ENCODE measurements around the gene CEACAM19. TPM values are rescaled to one million over a fixed set of nuclear protein-coding genes. Genes with fewer than 3 reads are reported as not detected.
"Not testable (repeated sequence)": the region's sequence is repeated elsewhere in the genome, so short reads cannot be mapped to it uniquely, and the experiment has no call there.

CEACAM19 gene, protein sequence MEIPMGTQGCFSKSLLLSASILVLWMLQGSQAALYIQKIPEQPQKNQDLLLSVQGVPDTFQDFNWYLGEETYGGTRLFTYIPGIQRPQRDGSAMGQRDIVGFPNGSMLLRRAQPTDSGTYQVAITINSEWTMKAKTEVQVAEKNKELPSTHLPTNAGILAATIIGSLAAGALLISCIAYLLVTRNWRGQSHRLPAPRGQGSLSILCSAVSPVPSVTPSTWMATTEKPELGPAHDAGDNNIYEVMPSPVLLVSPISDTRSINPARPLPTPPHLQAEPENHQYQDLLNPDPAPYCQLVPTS
- 1.0 TPM for polyA plus RNA-seq (2013, experiment 1 of 2)
- 1.3 TPM for polyA plus RNA-seq (2013, experiment 2 of 2)

DNA sequence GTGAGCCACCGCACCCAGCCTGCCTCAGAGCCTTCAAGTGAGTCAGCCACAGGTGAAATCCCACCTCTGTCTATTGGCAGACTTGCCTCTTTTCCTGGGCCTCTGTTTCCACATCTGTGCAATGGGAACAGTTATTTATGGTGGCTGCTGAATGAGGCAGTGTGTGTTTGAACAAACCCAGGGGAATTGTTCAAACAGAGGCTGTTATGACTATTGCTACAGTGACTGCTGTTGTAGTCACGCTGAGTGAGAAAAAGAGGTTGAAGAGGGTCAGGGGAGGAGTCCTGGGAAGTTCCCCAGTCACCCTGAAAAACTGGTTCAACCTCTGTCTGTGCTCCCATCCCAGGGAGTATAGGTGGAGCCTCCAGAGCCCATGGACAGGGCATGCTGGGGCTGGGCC is at the start of gene CEACAM19:
Gene CEACAM19, plus strand, starts transcription at position 83 of the 400 bp plus-strand sequence. CDS start 450 bp downstream, outside the sequence.
- no peaks in the 10 kb centered on the region for H3K36me3 ChIP-seq (ENCODE audit: insufficient read depth, low read length)
- no peaks in the 10 kb centered on the region for H3K27me3 ChIP-seq (ENCODE audit: insufficient read depth, low read length)
- no peak within 1 kb of the TSS for H3K4me3 ChIP-seq (ENCODE audit: low read length)
- H3K9ac ChIP-seq (ENCODE audit: low read depth, low read length): no peak within 1 kb of the TSS
- WGBS: 91% methylated on average over 2 of the region's 2 CpGs
- H3K4me1 ChIP-seq (ENCODE audit: insufficient read depth, low read length): no peaks in the 10 kb centered on the region
- no peak within 1 kb of the TSS for H3K27ac ChIP-seq (ENCODE audit: low read depth, low read length)
- no peaks in the 10 kb centered on the region for H3K9me3 ChIP-seq (ENCODE audit: insufficient read depth, low read depth, low read length)

GRCh38 chr19:44623080-44623479 is 48.2 kb upstream of the CEACAM19 start:
- Histone ChIP-seq H3K27me3 (ENCODE audit: insufficient read depth, low read length) (no peaks in the 10 kb centered on the region), H3K4me1 (ENCODE audit: insufficient read depth, low read length) (no peaks in the 10 kb centered on the region), H3K9me3 (ENCODE audit: insufficient read depth, low read depth, low read length) (no peaks in the 10 kb centered on the region), H3K27ac (ENCODE audit: low read depth, low read length) (no peak overlapping the region), H3K36me3 (ENCODE audit: insufficient read depth, low read length) (no peaks in the 10 kb centered on the region), H3K9ac (ENCODE audit: low read depth, low read length) (no peak overlapping the region), H3K4me3 (ENCODE audit: low read length) (no peak overlapping the region)
- 85% methylated on average over 5 of the region's 5 CpGs for WGBS

DNA sequence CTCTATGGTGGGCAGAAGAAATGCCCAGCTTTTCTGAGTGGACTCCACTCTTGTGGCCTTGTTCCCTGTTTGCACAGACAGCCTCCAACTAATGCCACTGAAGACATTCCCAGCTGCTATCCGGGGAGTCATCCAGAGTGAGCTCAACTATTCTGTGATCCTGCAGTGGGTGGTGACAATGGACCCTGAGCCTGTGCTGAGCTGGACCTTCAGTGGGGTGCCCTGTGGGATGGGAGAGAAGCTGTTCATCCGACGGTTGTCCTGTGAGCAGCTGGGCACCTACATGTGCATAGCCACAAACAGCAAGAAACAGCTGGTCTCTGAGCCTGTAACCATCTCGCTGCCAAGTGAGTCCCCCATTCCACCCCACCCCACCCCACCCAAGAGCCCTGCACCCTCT is 47.7 kb upstream of the CEACAM19 start:
- H3K27ac ChIP-seq (ENCODE audit: low read depth, low read length): no peak overlapping the region
- H3K4me1 ChIP-seq (ENCODE audit: insufficient read depth, low read length): no peaks in the 10 kb centered on the region
- WGBS: 90% methylated on average over 4 of the region's 4 CpGs
- H3K9me3 ChIP-seq (ENCODE audit: insufficient read depth, low read depth, low read length): no peaks in the 10 kb centered on the region
- H3K27me3 ChIP-seq (ENCODE audit: insufficient read depth, low read length): no peaks in the 10 kb centered on the region
- no peaks in the 10 kb centered on the region for H3K36me3 ChIP-seq (ENCODE audit: insufficient read depth, low read length)
- H3K9ac ChIP-seq (ENCODE audit: low read depth, low read length): no peak overlapping the region
- H3K4me3 ChIP-seq (ENCODE audit: low read length): no peak overlapping the region

DNA sequence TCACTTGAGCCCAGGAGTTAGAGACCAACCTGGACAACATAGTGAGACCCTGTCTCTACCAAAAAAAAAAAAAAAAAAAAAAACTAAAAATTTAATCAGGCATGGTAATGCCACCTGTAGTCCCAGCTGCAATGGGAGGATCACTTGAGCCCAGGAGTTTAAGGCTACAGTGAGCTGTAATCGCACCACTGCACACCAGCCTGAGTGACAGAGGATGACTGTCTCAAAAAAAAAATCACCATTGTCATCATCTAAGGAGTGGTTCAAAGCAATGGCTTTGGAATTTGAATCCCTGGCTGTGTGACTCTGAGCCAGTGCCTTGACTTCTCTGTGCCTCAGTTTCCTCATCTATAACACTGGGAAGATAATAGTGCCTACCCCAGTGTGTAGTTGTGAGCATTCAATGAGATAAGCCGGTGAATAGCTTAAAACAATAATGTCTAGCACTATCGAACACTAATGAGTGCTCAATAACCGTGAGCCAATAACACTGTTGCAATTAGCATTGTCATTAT is 46.4 kb upstream of the CEACAM19 start:
- Histone ChIP-seq H3K9ac (ENCODE audit: low read depth, low read length) (no peak overlapping the region), H3K4me1 (ENCODE audit: insufficient read depth, low read length) (no peaks in the 10 kb centered on the region), H3K36me3 (ENCODE audit: insufficient read depth, low read length) (no peaks in the 10 kb centered on the region), H3K27ac (ENCODE audit: low read depth, low read length) (no peak overlapping the region), H3K27me3 (ENCODE audit: insufficient read depth, low read length) (no peaks in the 10 kb centered on the region), H3K9me3 (ENCODE audit: insufficient read depth, low read depth, low read length) (no peaks in the 10 kb centered on the region), H3K4me3 (ENCODE audit: low read length) (no peak overlapping the region)
- 89% methylated on average over 4 of the region's 4 CpGs for WGBS

DNA sequence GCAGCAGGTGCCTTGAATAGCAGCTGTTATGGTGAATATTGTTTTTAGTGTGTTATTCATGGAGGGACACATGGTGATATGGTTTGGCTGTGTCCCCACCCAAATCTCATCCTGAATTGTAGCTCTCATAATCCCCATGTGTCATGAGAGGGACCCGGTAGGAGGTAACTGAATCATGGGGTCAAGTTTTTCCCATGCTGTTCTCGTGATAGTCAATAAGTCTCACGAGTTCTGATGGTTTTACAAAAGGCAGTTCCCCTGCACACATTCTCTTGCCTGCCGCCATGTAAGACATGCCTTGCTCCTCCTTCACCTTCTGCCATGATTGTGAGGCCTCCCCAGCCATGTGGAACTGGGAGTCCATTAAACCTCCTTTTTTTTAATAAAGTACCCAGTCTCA is 45.6 kb upstream of the CEACAM19 start:
- H3K36me3 ChIP-seq (ENCODE audit: insufficient read depth, low read length); H3K9me3 ChIP-seq (ENCODE audit: insufficient read depth, low read depth, low read length); H3K27ac ChIP-seq (ENCODE audit: low read depth, low read length); H3K4me1 ChIP-seq (ENCODE audit: insufficient read depth, low read length); H3K27me3 ChIP-seq (ENCODE audit: insufficient read depth, low read length); H3K4me3 ChIP-seq (ENCODE audit: low read length); H3K9ac ChIP-seq (ENCODE audit: low read depth, low read length): not testable (repeated sequence)
- 94% methylated on average over 4 of the region's 4 CpGs for WGBS

- Histone ChIP-seq H3K9ac (ENCODE audit: low read depth, low read length) (no peak overlapping the region), H3K4me3 (ENCODE audit: low read length) (no peak overlapping the region), H3K27me3 (ENCODE audit: insufficient read depth, low read length) (no peaks in the 10 kb centered on the region), H3K36me3 (ENCODE audit: insufficient read depth, low read length) (no peaks in the 10 kb centered on the region), H3K9me3 (ENCODE audit: insufficient read depth, low read depth, low read length) (no peaks in the 10 kb centered on the region), H3K4me1 (ENCODE audit: insufficient read depth, low read length) (no peaks in the 10 kb centered on the region), H3K27ac (ENCODE audit: low read depth, low read length) (no peak overlapping the region)
- WGBS: 79% methylated on average over 1 of the region's 1 CpG
Observed at GRCh38 chr19:44626048-44626624, 45.1 kb upstream of the CEACAM19 start.

DNA sequence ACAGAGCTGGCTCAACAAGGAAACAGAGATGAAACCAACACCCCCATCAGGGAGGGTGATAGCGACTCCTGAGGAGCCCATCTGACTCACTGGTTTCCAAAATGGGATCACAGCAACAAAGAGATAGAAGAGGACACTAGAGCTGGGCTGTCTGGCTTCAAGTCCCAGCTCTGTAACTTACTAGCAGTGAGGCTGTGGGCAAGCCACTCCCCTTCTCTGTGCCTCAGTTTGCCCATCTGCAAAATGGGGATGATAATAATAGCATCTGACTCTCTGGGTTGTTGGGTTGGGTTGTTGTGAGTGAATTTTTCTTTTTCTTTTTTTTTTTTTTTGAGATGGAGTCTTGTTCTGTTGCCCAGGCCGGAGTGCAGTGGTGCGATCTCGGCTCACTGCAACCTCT is 43.7 kb upstream of the CEACAM19 start:
- Histone ChIP-seq H3K9me3 (ENCODE audit: insufficient read depth, low read depth, low read length) (no peaks in the 10 kb centered on the region), H3K27me3 (ENCODE audit: insufficient read depth, low read length) (no peaks in the 10 kb centered on the region), H3K36me3 (ENCODE audit: insufficient read depth, low read length) (no peaks in the 10 kb centered on the region), H3K9ac (ENCODE audit: low read depth, low read length) (no peak overlapping the region), H3K4me3 (ENCODE audit: low read length) (no peak overlapping the region), H3K4me1 (ENCODE audit: insufficient read depth, low read length) (no peaks in the 10 kb centered on the region; the same call in 1 of the 2 replicates), H3K27ac (ENCODE audit: low read depth, low read length) (no peak overlapping the region)
- WGBS: 95% methylated on average over 4 of the region's 4 CpGs

DNA sequence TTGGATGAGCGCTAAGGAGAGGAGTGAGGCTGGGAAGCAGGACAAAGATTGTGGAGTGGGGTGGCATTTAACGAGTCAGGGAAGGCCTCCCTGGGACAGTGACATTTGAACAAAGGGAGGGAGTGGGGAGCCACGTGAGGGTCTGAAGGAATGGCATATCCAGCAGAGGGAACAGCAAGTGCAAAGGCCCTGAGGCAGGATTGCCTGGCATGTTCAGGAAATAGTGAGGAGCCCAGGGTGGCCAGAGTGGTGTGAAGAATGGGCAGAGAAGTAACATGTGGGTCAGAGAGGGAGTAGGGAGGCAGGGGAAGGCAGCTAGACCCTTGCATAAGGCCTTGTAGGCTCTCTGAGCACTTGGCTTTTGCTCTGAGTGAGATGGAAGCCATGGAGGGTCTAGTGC is 42.5 kb upstream of the CEACAM19 start:
- WGBS: 90% methylated on average over 3 of the region's 3 CpGs
- Histone ChIP-seq H3K36me3 (ENCODE audit: insufficient read depth, low read length) (no peaks in the 10 kb centered on the region), H3K27ac (ENCODE audit: low read depth, low read length) (no peak overlapping the region), H3K27me3 (ENCODE audit: insufficient read depth, low read length) (no peaks in the 10 kb centered on the region), H3K9me3 (ENCODE audit: insufficient read depth, low read depth, low read length) (no peaks in the 10 kb centered on the region), H3K4me3 (ENCODE audit: low read length) (no peak overlapping the region), H3K9ac (ENCODE audit: low read depth, low read length) (no peak overlapping the region), H3K4me1 (ENCODE audit: insufficient read depth, low read length) (peaks cover 9% of the 10 kb centered on the region)

- H3K27me3 ChIP-seq (ENCODE audit: insufficient read depth, low read length); H3K27ac ChIP-seq (ENCODE audit: low read depth, low read length); H3K4me3 ChIP-seq (ENCODE audit: low read length); H3K9me3 ChIP-seq (ENCODE audit: insufficient read depth, low read depth, low read length); H3K9ac ChIP-seq (ENCODE audit: low read depth, low read length); H3K4me1 ChIP-seq (ENCODE audit: insufficient read depth, low read length); H3K36me3 ChIP-seq (ENCODE audit: insufficient read depth, low read length): not testable (repeated sequence)
- WGBS: 94% methylated on average over 7 of the region's 8 CpGs
Observed at GRCh38 chr19:44631611-44632010, 39.7 kb upstream of the CEACAM19 start.

DNA sequence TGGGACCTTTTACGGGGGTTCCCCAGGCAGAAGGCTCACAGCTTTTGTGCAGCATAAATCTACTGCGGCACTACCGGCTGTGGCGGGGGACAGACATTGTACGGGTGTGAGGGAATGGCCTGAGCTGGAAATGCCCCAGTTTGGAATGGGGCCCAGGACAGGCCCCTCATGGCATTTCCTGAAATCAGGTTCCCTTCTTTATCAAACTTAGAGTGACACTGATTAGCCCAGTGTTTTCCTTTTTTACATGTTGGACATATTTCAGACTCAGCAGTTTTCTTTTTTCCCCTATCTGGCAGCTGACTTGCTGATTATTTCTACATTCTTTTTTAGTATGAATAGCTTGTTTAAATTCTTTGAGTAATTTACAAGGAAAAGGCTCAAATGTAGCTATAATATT is 37.2 kb upstream of the CEACAM19 start:
- 82% methylated on average over 5 of the region's 5 CpGs for WGBS
- H3K27me3 ChIP-seq (ENCODE audit: insufficient read depth, low read length); H3K4me3 ChIP-seq (ENCODE audit: low read length); H3K36me3 ChIP-seq (ENCODE audit: insufficient read depth, low read length); H3K27ac ChIP-seq (ENCODE audit: low read depth, low read length); H3K9me3 ChIP-seq (ENCODE audit: insufficient read depth, low read depth, low read length); H3K4me1 ChIP-seq (ENCODE audit: insufficient read depth, low read length); H3K9ac ChIP-seq (ENCODE audit: low read depth, low read length): not testable (repeated sequence)

DNA sequence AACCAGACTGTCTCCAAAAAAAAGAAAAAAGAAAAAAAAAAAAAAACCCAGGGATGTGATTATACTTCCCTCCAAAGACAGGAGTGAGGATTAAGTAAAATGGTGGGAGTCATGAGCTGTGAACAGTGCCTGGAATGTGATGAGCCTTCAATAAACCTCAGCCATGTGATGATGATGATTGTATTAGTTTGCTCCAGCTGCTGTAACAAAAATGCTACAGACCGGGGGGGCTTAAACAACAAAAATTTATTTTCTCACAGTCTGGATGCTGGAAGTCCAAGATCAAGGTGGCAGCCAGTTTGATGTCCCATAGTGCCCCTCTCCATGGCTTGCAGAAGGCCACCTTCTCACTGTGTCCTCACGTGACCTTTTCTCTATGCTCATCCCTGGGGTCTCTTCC is 36.5 kb upstream of the CEACAM19 start:
- 94% methylated on average over 2 of the region's 2 CpGs for WGBS
- H3K9ac ChIP-seq (ENCODE audit: low read depth, low read length): no peak overlapping the region
- peaks cover 10% of the 10 kb centered on the region for H3K4me1 ChIP-seq (ENCODE audit: insufficient read depth, low read length)

More for the DNA sequence above, 36.5 kb upstream of the CEACAM19 start:
- H3K4me3 ChIP-seq (ENCODE audit: low read length): no peak overlapping the region
- peaks cover 5% of the 10 kb centered on the region; the same call in 1 of the 2 replicates for H3K9me3 ChIP-seq (ENCODE audit: insufficient read depth, low read depth, low read length)
- no peak overlapping the region for H3K27ac ChIP-seq (ENCODE audit: low read depth, low read length)
- H3K36me3 ChIP-seq (ENCODE audit: insufficient read depth, low read length): no peaks in the 10 kb centered on the region
- no peaks in the 10 kb centered on the region for H3K27me3 ChIP-seq (ENCODE audit: insufficient read depth, low read length)
